Parathyroid adenoma (tissue), 2 donors: ENCODE data around the gene RAB33A.
A peak's percentile ranks its signal among the peaks of the same experiment; 100 is the strongest.

Experiments
- H2AFZ ChIP-seq: fragments of 300-600 bp; sonication (generic); one replicate; pipeline ENCODE4 v1.7.0; 2017; ENCODE audit warnings: antibody characterized with exemption, mild to moderate bottlenecking
- H3K27ac ChIP-seq: fragments of 300-600 bp; sonication (generic); one replicate; pipeline ENCODE4 v1.7.0; 2017
- H3K27me3 ChIP-seq: fragments of 300-600 bp; sonication (generic); one replicate; pipeline ENCODE4 v1.7.0; 2017; ENCODE audit warnings: low read length; ENCODE audit not compliant: control insufficient read depth, insufficient read depth
- H3K36me3 ChIP-seq: fragments of 300-600 bp; sonication (generic); one replicate; pipeline ENCODE4 v1.7.0; 2017; ENCODE audit warnings: low read length; ENCODE audit not compliant: control insufficient read depth, insufficient read depth
- H3K4me1 ChIP-seq: fragments of 300-600 bp; sonication (generic); one replicate; pipeline ENCODE4 v1.7.0; 2017; ENCODE audit warnings: control low read depth
- H3K4me2 ChIP-seq: fragments of 300-600 bp; sonication (generic); one replicate; pipeline ENCODE4 v1.7.0; 2017; ENCODE audit warnings: low read length
- H3K4me3 ChIP-seq: fragments of 300-600 bp; sonication (generic); one replicate; pipeline ENCODE4 v1.7.0; 2017; ENCODE audit warnings: low read depth, low read length
- H3K79me2 ChIP-seq: fragments of 300-600 bp; sonication (generic); one replicate; pipeline ENCODE4 v1.7.0; 2017; ENCODE audit warnings: control low read depth
- H3K9ac ChIP-seq: fragments of 300-600 bp; sonication (generic); one replicate; pipeline ENCODE4 v1.7.0; 2017; ENCODE audit warnings: mild to moderate bottlenecking
- H3K9me3 ChIP-seq: fragments of 300-600 bp; sonication (generic); one replicate; pipeline ENCODE4 v1.7.0; 2017; ENCODE audit warnings: low read length; ENCODE audit not compliant: control insufficient read depth
- TF ChIP-seq, protein P1 (sequence below): fragments of 300-600 bp; sonication (generic); IDR thresholded peaks from one replicate; pipeline ENCODE4 v1.7.0; 2017; ENCODE audit warnings: antibody characterized with exemption, mild to moderate bottlenecking
- donor health status: primary hyperparathyroidism.

The RAB33A gene

DNA sequence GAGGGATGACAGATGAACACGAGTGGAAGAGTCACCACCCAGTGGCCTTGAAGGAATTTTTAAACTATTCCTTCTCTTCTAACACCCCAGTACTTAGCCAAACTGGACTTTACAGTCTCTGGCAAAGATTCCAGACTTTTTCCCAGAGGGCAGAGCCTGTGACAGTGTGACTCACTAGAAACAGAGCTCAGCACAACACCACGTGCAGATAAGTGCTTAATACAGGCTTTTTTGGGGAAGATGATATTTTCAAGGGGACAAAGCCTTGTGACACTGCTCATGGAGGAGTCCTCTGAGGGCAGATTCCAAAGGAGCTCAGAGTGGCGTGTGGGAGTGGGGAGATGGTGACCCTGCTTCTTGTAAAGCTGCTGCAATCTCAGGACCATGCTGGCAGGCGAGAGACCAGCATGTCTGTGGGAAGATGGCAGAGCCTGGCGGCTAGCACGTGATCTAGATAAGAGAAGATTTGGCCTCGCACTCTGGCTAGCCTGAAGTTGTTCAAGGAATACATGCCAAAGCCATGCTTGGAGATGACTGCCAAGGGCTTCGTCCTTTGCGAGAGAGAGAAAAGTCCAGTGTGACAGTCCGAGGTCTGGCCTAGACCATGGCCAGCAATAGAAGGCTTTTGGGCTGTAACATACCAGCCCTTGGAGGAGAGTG is 2.4 kb downstream of the RAB33A start:
- H3K27me3 ChIP-seq, result no peaks in the 10 kb centered on the region
- H3K4me3 ChIP-seq, result no peak overlapping the region
- no peaks in the 10 kb centered on the region for H3K9me3 ChIP-seq
- H3K9ac ChIP-seq, result no peak overlapping the region
- no peaks in the 10 kb centered on the region for H3K79me2 ChIP-seq
- H3K4me1 ChIP-seq, result no peaks in the 10 kb centered on the region
- no peak overlapping the region for H3K4me2 ChIP-seq
- H3K36me3 ChIP-seq, result no peaks in the 10 kb centered on the region
- peak overlapping the region; percentile 51 for H3K27ac ChIP-seq
- TF ChIP-seq, protein P1, sequence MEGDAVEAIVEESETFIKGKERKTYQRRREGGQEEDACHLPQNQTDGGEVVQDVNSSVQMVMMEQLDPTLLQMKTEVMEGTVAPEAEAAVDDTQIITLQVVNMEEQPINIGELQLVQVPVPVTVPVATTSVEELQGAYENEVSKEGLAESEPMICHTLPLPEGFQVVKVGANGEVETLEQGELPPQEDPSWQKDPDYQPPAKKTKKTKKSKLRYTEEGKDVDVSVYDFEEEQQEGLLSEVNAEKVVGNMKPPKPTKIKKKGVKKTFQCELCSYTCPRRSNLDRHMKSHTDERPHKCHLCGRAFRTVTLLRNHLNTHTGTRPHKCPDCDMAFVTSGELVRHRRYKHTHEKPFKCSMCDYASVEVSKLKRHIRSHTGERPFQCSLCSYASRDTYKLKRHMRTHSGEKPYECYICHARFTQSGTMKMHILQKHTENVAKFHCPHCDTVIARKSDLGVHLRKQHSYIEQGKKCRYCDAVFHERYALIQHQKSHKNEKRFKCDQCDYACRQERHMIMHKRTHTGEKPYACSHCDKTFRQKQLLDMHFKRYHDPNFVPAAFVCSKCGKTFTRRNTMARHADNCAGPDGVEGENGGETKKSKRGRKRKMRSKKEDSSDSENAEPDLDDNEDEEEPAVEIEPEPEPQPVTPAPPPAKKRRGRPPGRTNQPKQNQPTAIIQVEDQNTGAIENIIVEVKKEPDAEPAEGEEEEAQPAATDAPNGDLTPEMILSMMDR, result no peak
- peak overlapping the region; percentile 60 for H2AFZ ChIP-seq

DNA sequence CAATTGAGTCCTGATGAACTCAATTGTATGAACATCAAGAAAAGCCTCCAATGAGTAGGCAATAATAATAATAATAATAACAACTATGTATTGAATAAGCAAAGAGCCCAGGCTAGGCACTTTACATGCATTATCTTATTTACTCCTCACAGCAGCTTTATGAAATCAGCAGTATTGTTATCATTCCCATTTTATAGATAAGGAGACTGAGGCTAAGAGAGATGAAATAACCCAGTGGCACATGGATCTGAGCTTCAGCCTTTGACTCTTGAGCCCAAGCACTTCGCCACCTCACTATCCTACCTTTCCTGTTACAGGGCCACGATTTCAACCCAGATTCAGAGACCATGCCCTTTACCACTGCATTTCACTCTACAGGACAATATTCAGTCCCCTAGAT is 3.2 kb downstream of the RAB33A start:
- no peak overlapping the region for H3K4me2 ChIP-seq
- no peak overlapping the region for H3K27ac ChIP-seq
- H3K9me3 ChIP-seq, result no peaks in the 10 kb centered on the region
- TF ChIP-seq, protein P1, result no peak
- no peak overlapping the region for H3K4me3 ChIP-seq
- no peak overlapping the region for H3K9ac ChIP-seq
- no peaks in the 10 kb centered on the region for H3K27me3 ChIP-seq
- no peaks in the 10 kb centered on the region for H3K36me3 ChIP-seq
- H3K4me1 ChIP-seq, result no peaks in the 10 kb centered on the region
- no peaks in the 10 kb centered on the region for H3K79me2 ChIP-seq
- H2AFZ ChIP-seq, result no peak overlapping the region

DNA sequence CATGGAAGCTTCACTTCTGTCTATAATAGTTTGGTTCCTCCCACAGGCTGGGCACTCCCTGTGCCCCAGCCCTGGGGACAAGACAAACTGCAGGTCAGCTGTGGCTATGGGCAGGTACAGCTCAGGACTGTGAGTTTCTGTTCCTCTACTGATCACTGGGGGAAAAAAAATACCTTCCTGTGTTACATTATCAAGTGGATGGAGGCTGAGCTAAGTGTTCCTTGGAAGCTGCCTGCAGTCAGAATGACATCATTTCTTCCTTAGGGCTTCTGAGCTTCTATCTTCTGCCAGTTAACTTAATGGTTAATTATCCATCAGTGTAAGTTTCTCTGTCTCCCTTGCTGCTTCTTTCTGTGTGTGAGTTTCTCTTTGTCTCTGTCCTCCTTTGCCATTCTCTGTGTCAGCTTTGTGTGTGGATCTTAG is 4.6 kb downstream of the RAB33A start:
- Histone ChIP-seq H3K79me2 (no peaks in the 10 kb centered on the region), H3K9me3 (no peaks in the 10 kb centered on the region), H3K36me3 (no peaks in the 10 kb centered on the region), H3K4me3 (no peak overlapping the region), H3K27ac (no peak overlapping the region), H3K27me3 (no peaks in the 10 kb centered on the region), H3K9ac (no peak overlapping the region), H3K4me2 (no peak overlapping the region), H2AFZ (no peak overlapping the region), H3K4me1 (no peaks in the 10 kb centered on the region)
- TF ChIP-seq, protein P1, result no peak

DNA sequence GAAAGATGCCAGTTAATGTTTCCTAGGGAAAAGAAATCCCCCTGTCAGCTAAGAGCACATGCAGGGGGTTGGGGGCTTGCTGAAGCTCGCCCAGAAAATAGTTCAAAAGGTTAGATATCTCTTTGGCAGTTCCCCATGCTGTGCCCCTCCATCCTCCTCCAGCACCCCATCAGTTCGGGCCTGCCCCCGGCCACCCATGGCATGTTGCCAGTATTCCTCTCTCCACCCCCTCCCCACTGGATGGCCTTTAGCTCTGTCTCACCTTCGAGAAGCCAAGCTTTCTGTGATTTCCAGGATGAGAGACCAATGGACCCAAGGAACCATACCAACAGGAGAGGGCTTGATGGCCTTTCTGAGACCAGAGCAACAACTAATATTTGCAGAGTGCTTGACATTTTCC is 5.2 kb downstream of the RAB33A start:
- H3K27ac ChIP-seq, result no peak overlapping the region
- H3K4me2 ChIP-seq, result no peak overlapping the region
- H3K9me3 ChIP-seq, result no peaks in the 10 kb centered on the region
- no peaks in the 10 kb centered on the region for H3K4me1 ChIP-seq
- no peak overlapping the region for H3K9ac ChIP-seq
- no peaks in the 10 kb centered on the region for H3K36me3 ChIP-seq
- H3K27me3 ChIP-seq, result no peaks in the 10 kb centered on the region
- TF ChIP-seq, protein P1, result no peak
- H3K79me2 ChIP-seq, result no peaks in the 10 kb centered on the region
- no peak overlapping the region for H3K4me3 ChIP-seq
- H2AFZ ChIP-seq, result no peak overlapping the region

DNA sequence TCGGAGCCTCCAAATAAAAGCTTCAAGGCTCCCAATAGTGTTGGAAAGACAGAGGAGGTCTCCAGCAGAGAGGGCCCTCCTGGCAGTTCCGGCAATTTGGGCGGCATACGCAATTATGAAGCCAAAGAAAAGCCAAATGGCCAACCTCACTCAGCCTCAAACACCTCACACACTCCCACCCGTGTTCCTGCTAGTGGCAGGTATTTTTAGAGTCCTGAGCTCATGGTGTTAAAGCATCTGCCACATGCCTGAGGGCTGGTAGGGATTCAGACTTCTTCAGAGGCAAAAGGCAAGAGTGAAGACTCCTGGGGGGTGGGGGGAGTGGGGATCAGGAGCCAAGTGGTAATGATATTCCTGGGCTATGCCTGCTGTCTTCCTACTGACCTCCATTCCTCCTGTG is 7.4 kb downstream of the RAB33A start:
- no peaks in the 10 kb centered on the region for H3K36me3 ChIP-seq

More for the DNA sequence above, 7.4 kb downstream of the RAB33A start:
- no peaks in the 10 kb centered on the region for H3K4me1 ChIP-seq
- no peak overlapping the region for H3K9ac ChIP-seq
- no peak overlapping the region for H3K27ac ChIP-seq
- H3K9me3 ChIP-seq, result no peaks in the 10 kb centered on the region
- no peak overlapping the region for H3K4me2 ChIP-seq
- no peaks in the 10 kb centered on the region for H3K27me3 ChIP-seq
- no peaks in the 10 kb centered on the region for H3K79me2 ChIP-seq
- TF ChIP-seq, protein P1, result no peak
- H2AFZ ChIP-seq, result no peak overlapping the region
- H3K4me3 ChIP-seq, result no peak overlapping the region
